PC-9 (cell line): Measurements from ENCODE around the gene THADA.

Source experiments
- CTCF ChIP-seq: fragments of 200-600 bp; sonication (generic); conservative IDR thresholded peaks from 2 replicates; pipeline ENCODE4 v1.6.1; 2017; ENCODE audit warnings: mixed run types, antibody characterized with exemption, mild to moderate bottlenecking, moderate library complexity
- EZH2 ChIP-seq: fragments of 200-600 bp; sonication (generic); IDR thresholded peaks from 2 replicates; pipeline ENCODE4 v1.8.0; 2017; ENCODE audit warnings: antibody characterized with exemption, low read depth

- TF ChIP-seq EZH2: no peak
- TF ChIP-seq CTCF: no peak
Observed at GRCh38 chr2:43634604-43635306, 38.9 kb upstream of the THADA start.
